Measurements from ENCODE around the gene SVIL. TPM values are rescaled to one million over a fixed set of nuclear protein-coding genes. Genes with fewer than 3 reads are reported as not detected.

The SVIL gene
- total RNA-seq, 4 donors from 2014 or later, result 24.0 to 82.2 (median 49.7) TPM

DNA sequence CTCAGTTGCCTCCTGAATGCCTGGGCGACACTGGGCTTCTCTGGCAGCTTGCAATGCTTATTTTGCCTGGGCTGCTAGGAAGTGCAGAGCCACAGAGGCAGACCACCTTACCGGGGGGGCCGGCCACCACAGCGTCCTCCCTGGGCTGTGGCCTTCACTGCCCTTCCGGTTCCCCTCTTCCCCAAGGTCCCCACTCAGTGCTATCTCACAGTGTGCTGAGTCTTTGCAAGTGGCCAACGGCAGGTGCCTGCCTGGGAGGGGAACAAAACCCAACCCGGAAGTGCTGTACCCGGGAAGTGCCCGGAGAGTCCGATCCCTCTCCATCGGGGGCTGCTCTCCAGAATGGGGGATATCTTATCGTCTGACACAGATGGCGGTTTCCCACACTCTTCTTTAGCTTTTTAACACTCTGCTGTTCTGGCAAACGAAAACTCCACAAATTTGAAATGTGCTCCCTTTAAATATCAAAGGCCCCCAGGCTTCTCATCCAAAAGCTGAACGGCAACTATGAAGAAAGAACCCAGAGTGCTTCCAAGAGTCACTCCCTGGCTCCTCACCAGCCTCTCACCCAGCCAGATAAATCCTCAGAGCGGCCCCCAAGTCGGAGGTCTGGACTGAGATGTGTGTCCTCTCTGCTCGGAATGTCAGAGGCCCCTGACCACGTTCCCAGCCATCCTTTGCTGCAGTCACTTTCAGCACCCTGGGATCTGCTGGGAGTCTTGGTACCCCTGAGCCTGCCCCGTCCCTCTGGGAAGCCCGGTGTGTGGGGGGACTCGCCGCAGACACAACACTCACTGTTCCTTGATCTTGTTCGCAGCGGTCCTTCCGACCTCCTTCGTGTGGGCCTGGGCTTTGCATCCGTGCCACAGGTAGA is 165.1 kb downstream of the SVIL start:
- TF ChIP-seq, protein P1, sequence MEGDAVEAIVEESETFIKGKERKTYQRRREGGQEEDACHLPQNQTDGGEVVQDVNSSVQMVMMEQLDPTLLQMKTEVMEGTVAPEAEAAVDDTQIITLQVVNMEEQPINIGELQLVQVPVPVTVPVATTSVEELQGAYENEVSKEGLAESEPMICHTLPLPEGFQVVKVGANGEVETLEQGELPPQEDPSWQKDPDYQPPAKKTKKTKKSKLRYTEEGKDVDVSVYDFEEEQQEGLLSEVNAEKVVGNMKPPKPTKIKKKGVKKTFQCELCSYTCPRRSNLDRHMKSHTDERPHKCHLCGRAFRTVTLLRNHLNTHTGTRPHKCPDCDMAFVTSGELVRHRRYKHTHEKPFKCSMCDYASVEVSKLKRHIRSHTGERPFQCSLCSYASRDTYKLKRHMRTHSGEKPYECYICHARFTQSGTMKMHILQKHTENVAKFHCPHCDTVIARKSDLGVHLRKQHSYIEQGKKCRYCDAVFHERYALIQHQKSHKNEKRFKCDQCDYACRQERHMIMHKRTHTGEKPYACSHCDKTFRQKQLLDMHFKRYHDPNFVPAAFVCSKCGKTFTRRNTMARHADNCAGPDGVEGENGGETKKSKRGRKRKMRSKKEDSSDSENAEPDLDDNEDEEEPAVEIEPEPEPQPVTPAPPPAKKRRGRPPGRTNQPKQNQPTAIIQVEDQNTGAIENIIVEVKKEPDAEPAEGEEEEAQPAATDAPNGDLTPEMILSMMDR (IDR thresholded peaks at IDR 0.05; ENCODE audit: low read depth), result no peak

DNA sequence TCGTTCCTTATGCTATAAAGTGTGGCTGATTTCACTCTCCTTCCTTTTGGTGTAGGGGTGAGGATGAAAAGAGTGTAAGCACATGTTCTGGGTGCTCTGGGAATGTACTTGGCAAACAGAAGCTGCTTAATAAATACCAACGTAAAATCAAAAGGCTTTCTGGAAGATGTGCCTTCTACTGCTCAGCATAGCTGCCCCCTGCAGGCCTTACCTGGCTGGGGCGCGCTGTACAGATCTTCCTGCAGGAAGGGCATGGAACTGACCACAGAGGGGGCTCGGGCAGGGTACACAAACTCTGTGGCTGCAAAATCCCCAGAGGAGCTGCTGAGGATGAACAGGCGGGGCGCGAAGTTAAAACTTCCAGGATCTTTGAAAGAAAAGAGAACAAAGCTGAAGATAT is 169.4 kb downstream of the SVIL start:
- TF ChIP-seq, protein P1 (IDR thresholded peaks at IDR 0.05; ENCODE audit: low read depth), result no peak

DNA sequence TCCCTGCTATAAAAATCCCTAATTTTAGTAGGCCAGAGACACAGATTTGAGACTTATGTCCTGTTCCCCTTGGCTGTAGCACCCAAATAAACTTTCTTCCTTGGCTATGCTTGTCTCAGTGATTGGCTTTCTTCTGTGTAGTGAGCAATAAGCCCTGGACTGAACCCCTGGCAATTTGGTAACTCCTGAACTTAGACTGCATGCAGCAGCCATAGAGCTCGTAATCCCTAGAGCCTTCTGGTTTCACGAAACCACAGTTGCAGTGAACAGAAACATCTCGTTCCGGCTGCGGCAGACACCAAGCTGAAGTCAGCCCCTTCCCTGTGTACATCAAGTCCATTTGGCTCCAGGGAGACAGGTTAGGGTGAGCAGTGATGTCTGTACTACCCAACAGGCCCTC is 173.7 kb downstream of the SVIL start:
- TF ChIP-seq, protein P1 (IDR thresholded peaks at IDR 0.05; ENCODE audit: low read depth), result no peak

DNA sequence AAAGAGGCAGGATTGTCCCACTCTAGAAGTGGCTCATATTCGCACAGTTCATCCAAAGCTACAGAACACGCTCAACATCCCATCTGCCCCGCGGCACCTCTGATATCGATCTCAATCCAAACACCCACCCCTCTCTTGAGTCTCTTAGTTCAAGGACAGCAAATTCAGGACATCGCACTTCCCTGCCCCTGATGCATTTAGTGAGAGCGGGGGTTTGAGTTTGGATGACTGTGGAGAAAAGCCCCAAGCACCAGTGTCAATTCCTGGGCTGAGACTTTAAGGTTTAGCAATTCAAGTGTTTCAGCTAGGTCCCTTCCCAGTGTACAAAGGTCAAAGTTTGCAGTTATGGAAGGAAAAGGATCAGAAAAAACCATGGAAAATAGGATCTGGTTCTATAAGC is 179.7 kb downstream of the SVIL start:
- TF ChIP-seq, protein P1 (IDR thresholded peaks at IDR 0.05; ENCODE audit: low read depth), result no peak

GRCh38 chr10:29454250-29454649 is 180.5 kb downstream of the SVIL start:
- TF ChIP-seq, protein P1 (IDR thresholded peaks at IDR 0.05; ENCODE audit: low read depth), result no peak

DNA sequence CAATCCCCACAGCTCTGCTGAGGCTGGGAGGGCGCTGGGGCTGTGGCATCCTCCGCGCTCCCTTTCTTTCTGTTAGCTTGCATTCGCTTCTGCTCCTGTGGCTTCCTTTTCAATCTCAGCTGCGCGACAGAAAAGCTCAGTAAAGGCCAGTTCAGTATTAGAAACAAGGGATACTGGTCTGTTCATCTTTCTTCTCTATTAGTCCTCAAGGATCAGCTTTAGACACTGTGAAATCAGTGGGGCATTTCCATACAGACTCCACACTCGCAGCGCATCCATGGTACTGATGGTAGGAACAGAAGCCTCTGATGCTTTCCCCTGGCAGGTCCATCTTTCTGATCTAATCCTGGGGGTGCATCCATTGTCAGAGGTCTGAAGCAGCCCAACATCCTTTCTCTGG is 182.2 kb downstream of the SVIL start:
- TF ChIP-seq, protein P1 (IDR thresholded peaks at IDR 0.05; ENCODE audit: low read depth), result no peak

DNA sequence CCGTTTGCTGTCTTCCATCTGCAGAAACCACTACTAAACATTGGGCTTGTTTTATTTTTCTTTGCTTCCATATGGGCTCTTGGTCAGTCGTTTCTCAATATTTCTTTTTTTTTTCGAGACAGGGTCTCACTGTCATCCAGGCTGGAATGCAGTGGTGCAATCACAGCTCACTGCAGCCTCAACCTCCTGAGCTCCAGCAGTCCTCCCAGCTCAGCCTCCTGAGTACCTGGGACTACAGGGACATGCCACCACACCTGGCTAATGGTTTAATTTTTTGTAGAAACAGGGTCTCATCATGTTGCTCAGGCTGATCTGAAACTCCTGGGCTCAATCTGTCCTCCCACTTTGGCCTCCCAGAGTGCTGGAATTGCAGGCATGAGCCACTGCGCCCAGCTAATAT is 182.8 kb downstream of the SVIL start:
- TF ChIP-seq, protein P1 (IDR thresholded peaks at IDR 0.05; ENCODE audit: low read depth), result no peak
